Left cardiac atrium (tissue), 2 donors: ENCODE results near the gene SEPSECS. TPM values are rescaled to one million over a fixed set of nuclear protein-coding genes. Genes with fewer than 3 reads are reported as not detected.

Experiments
- total RNA-seq, 2 donors: library from RNA; stranded (reverse); fragmentation: NEBNext Ultra II Directional; extraction: Animal tissue kit (Norgen Biotek cat#: 25700); gene quantifications; one replicate each; pipeline ENCODE4 v1.2.1, GENCODE V29; 2021
- donor health status: DM: no; HTN: yes; CAD: no; lungs with severe emphysema.
- donor health status: DM: yes; HTN: yes; CAD: no.

The SEPSECS gene
- total RNA-seq, 2 donors from 2014 or later: 3.5 to 4.4 TPM

Other genes with a start within 250 kb of the SEPSECS start
- 10 to 100 TPM; 14.9 to 19.5 TPM for gene CCDC149, start 247.4 kb downstream of the SEPSECS start, total RNA-seq
- gene LGI2, start 129.5 kb downstream of the SEPSECS start, total RNA-seq: 1 to 10 TPM; 5.3 to 7.4 TPM
- gene PI4K2B, start 73.6 kb upstream of the SEPSECS start, total RNA-seq: 1 to 10 TPM; 3.8 to 6.1 TPM
- gene ZCCHC4, start 152.3 kb upstream of the SEPSECS start, total RNA-seq: 1 to 10 TPM; 6.9 to 8.5 TPM
- gene ANAPC4, start 216.8 kb upstream of the SEPSECS start, total RNA-seq: 10 to 100 TPM; 12.6 to 16.2 TPM